Astrocyte (in vitro differentiated cells and primary cell): ENCODE data around the gene YTHDF1.

Source experiments
- CTCF ChIP-seq: IDR thresholded peaks from 2 replicates; pipeline ENCODE4 v1.5.1; 2011; ENCODE audit warnings: low read depth, mild to moderate bottlenecking, inconsistent platforms, low read length, moderate library complexity; ENCODE audit not compliant: insufficient read depth
- EZH2 ChIP-seq: IDR thresholded peaks from 2 replicates; pipeline ENCODE4 v1.6.1; 2012; ENCODE audit warnings: mild to moderate bottlenecking, low read length, inconsistent platforms; ENCODE audit not compliant: insufficient read depth

- TF ChIP-seq CTCF = no peak
- TF ChIP-seq EZH2 = no peak
These were observed 47.9 kb downstream of the YTHDF1 start for GRCh38 chr20:63167918-63168520.
